HEK293 (cell line): Measurements from ENCODE around the gene REC114.

Source experiments
- CTCF ChIA-PET: fragments of 350-600 bp; formaldehyde crosslinking; extraction: SDS; loops from one replicate; lab custom pipeline; 2021; ENCODE audit warnings: antibody characterized with exemption; lab: Yijun Ruan, JAX
- POLR2A ChIA-PET: fragments of 300-600 bp; formaldehyde crosslinking; extraction: SDS; loops from one replicate; lab custom pipeline; 2020; ENCODE audit warnings: antibody characterized with exemption, inconsistent platforms; lab: Yijun Ruan, JAX
- H3K27ac ChIP-seq: fragments of 200-500 bp; sonication (Bioruptor generic); 2 replicates; pipeline ENCODE4 v1.5.1; 2014; ENCODE audit warnings: low read depth, low read length, control low read depth, inconsistent platforms; ENCODE audit errors: extremely low read depth
- H3K36me3 ChIP-seq, 2 experiments: fragments of 200-500 bp in 1 of 2; sonication (Bioruptor generic) in 1 of 2; 1 replicate in 1 of 2; 2 replicates in 1 of 2; pipeline ENCODE4 v1.5.1; 2014 to 2017; ENCODE audit warnings: inconsistent platforms in 2 of 2, low read length in 2 of 2; ENCODE audit not compliant: control insufficient read depth in 2 of 2, insufficient read depth in 1 of 2
- H3K4me1 ChIP-seq: fragments of 200-500 bp; sonication (Bioruptor generic); 2 replicates; pipeline ENCODE4 v1.5.1; 2014; ENCODE audit warnings: mild to moderate bottlenecking, low read length, inconsistent platforms; ENCODE audit not compliant: control insufficient read depth, insufficient read depth
- H3K4me3 ChIP-seq: 2 replicates; pipeline ENCODE4 v1.5.1; 2011; ENCODE audit warnings: low read depth, mild to moderate bottlenecking, control low read depth, low read length, moderate library complexity
- H3K9me3 ChIP-seq: fragments of 200-500 bp; sonication (Bioruptor generic); 2 replicates; pipeline ENCODE4 v1.5.1; 2014; ENCODE audit warnings: low read depth, low read length, inconsistent platforms; ENCODE audit not compliant: control insufficient read depth, insufficient read depth
- IKZF3 ChIP-seq: fragments of 450-650 bp; IDR thresholded peaks from 2 replicates; pipeline ENCODE4 v1.5.0; 2018; ENCODE audit warnings: missing biosample characterization, mild to moderate bottlenecking, missing genetic modification characterization, moderate library complexity
- KLF1 ChIP-seq: fragments of 450-650 bp; formaldehyde crosslinking; IDR thresholded peaks from 2 replicates; pipeline ENCODE4 v1.5.1; 2016; ENCODE audit warnings: missing biosample characterization, missing genetic modification characterization
- OSR2 ChIP-seq: fragments of 450-650 bp; formaldehyde crosslinking; IDR thresholded peaks from 2 replicates; pipeline ENCODE4 v1.5.1; 2016; ENCODE audit warnings: missing biosample characterization, missing genetic modification characterization
- PRDM6 ChIP-seq: fragments of 450-650 bp; formaldehyde crosslinking; IDR thresholded peaks from 2 replicates; pipeline ENCODE4 v1.5.1; 2017; ENCODE audit warnings: missing biosample characterization, missing genetic modification characterization
- YY2 ChIP-seq: fragments of 450-650 bp; formaldehyde crosslinking; IDR thresholded peaks from 2 replicates; pipeline ENCODE4 v1.5.1; 2016; ENCODE audit warnings: missing biosample characterization, missing genetic modification characterization
- ZBTB6 ChIP-seq: fragments of 450-650 bp; formaldehyde crosslinking; IDR thresholded peaks from 2 replicates; pipeline ENCODE4 v1.5.1; 2017; ENCODE audit warnings: missing biosample characterization, missing genetic modification characterization
- ZNF10 ChIP-seq: fragments of 450-650 bp; formaldehyde crosslinking; IDR thresholded peaks from 2 replicates; pipeline ENCODE4 v1.5.1; 2017; ENCODE audit warnings: missing biosample characterization, missing genetic modification characterization
- ZNF133 ChIP-seq: fragments of 450-650 bp; formaldehyde crosslinking; IDR thresholded peaks from 2 replicates; pipeline ENCODE4 v1.5.1; 2016; ENCODE audit warnings: missing biosample characterization, missing genetic modification characterization
- ZNF2 ChIP-seq: fragments of 450-650 bp; formaldehyde crosslinking; IDR thresholded peaks from 2 replicates; pipeline ENCODE4 v1.5.1; 2016; ENCODE audit warnings: missing biosample characterization, missing genetic modification characterization
- ZNF341 ChIP-seq: fragments of 450-650 bp; formaldehyde crosslinking; IDR thresholded peaks from 2 replicates; pipeline ENCODE4; 2016; ENCODE audit warnings: low read depth, missing biosample characterization, missing genetic modification characterization
- ZNF426 ChIP-seq: fragments of 450-650 bp; formaldehyde crosslinking; IDR thresholded peaks from 2 replicates; pipeline ENCODE4 v1.5.1; 2017; ENCODE audit warnings: missing biosample characterization, missing genetic modification characterization, mild to moderate bottlenecking, inconsistent platforms, moderate library complexity
- ZNF560 ChIP-seq: fragments of 450-650 bp; formaldehyde crosslinking; IDR thresholded peaks from 2 replicates; pipeline ENCODE4 v1.5.1; 2017; ENCODE audit warnings: missing biosample characterization, missing genetic modification characterization, borderline replicate concordance
- ZNF561 ChIP-seq: fragments of 450-650 bp; IDR thresholded peaks from 2 replicates; pipeline ENCODE4 v1.5.1; 2018; ENCODE audit warnings: missing biosample characterization, missing genetic modification characterization, borderline replicate concordance
- ZNF600 ChIP-seq: fragments of 450-650 bp; formaldehyde crosslinking; IDR thresholded peaks from 2 replicates; pipeline ENCODE4 v1.5.1; 2016; ENCODE audit warnings: missing biosample characterization, missing genetic modification characterization
- ZNF792 ChIP-seq: fragments of 450-650 bp; formaldehyde crosslinking; IDR thresholded peaks from 2 replicates; pipeline ENCODE4 v1.5.1; 2016; ENCODE audit warnings: missing biosample characterization, missing genetic modification characterization
- ZXDB ChIP-seq: fragments of 450-650 bp; formaldehyde crosslinking; IDR thresholded peaks from 2 replicates; pipeline ENCODE4 v1.5.1; 2016; ENCODE audit warnings: missing biosample characterization, missing genetic modification characterization
- TF ChIP-seq, protein P1 (sequence below): fragments of 450-650 bp; formaldehyde crosslinking; IDR thresholded peaks from 2 replicates; pipeline ENCODE4 v1.5.1; 2016; ENCODE audit warnings: missing biosample characterization, missing genetic modification characterization

Gene REC114

DNA sequence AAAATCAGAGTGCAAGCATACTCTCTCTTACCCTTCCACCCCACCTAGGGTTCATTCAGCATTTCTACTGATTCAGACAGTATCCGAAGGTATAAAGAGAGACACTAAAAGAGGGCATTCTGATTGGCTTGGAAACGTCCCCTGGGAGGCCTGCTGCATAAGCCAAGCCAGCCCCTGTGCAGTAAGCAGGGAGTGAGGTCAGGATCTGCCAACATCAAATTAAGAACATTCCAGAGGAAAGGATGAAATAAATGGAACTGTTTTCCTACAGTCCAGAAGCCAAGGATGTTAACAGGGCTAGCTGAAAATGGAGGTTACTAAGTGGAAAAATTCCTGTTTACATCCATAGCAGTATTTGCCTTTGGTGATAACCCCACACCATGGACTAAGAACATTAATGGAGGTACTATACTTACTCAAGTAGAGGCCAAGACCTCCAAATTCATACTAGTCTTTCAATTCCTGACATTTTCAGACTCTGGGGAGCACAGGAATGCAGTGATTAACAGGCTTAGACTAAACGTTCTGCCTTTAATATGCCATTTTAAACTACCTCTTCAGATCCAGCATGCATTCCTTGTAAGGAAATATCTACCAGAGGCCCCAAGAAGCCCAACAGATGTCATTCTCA is 155.7 kb downstream of the REC114 start:
- ChIA-PET POLR2A (interaction anchor here (1.2 kb wide), 1 partner anchor 33 kb away, joined by 3 read pairs; no protein-coding TSS in a partner anchor), CTCF (interaction anchor here (1.0 to 1.9 kb wide), 2 partner anchors 38 kb away, joined by 3 to 4 read pairs; no protein-coding TSS in a partner anchor)
- no peak overlapping the region for H3K4me3 ChIP-seq
- no peak for TF ChIP-seq ZNF561 (tag by site-specific recombination)
- peak; percentile 65 for TF ChIP-seq OSR2 (tag by site-specific recombination)
- 0 out of 2 replicates have a peak, but pooled peaks have one; percentile 7 for TF ChIP-seq IKZF3
- H3K4me1 ChIP-seq: peaks cover 73% of the 10 kb centered on the region
- H3K36me3 ChIP-seq: no peaks in the 10 kb centered on the region
- H3K27ac ChIP-seq: peak overlapping the region; percentile 29; the same call in 1 of the 2 replicates
- no peaks in the 10 kb centered on the region for H3K9me3 ChIP-seq

GRCh38 chr15:73599934-73600333 is 157.0 kb downstream of the REC114 start:
- Histone ChIP-seq H3K4me1 (peaks cover 60% of the 10 kb centered on the region), H3K36me3 (peaks cover 0 to 5% of the 10 kb centered on the region in 2 experiments; a peak in 1 of 3 replicates), H3K4me3 (no peak overlapping the region), H3K27ac (no peak overlapping the region), H3K9me3 (no peaks in the 10 kb centered on the region)
- ChIA-PET POLR2A (no interaction called here), CTCF (no interaction called here)
- TF ChIP-seq ZNF600 (peak; percentile 45; the same call in 1 of the 2 replicates), ZBTB6 (no peak)

- Histone ChIP-seq H3K4me1 (peaks cover 55% of the 10 kb centered on the region), H3K36me3 (peaks cover 0 to 5% of the 10 kb centered on the region in 2 experiments; a peak in 1 of 3 replicates), H3K4me3 (no peak overlapping the region), H3K27ac (no peak overlapping the region), H3K9me3 (no peaks in the 10 kb centered on the region)
- TF ChIP-seq ZNF2: peak; percentile 85
- no peak for TF ChIP-seq ZNF792 (tag by site-specific recombination)
- POLR2A ChIA-PET: interaction anchor here (1.5 kb wide), 1 partner anchor 32 kb away, joined by 5 read pairs; no protein-coding TSS in a partner anchor
- CTCF ChIA-PET: interaction anchor here (0.6 to 5.5 kb wide), 4 partner anchors 36 to 327 kb away, joined by 3 to 36 read pairs (median 4); no protein-coding TSS in a partner anchor
Measured at GRCh38 chr15:73600413-73601335, 157.7 kb downstream of the REC114 start.

DNA sequence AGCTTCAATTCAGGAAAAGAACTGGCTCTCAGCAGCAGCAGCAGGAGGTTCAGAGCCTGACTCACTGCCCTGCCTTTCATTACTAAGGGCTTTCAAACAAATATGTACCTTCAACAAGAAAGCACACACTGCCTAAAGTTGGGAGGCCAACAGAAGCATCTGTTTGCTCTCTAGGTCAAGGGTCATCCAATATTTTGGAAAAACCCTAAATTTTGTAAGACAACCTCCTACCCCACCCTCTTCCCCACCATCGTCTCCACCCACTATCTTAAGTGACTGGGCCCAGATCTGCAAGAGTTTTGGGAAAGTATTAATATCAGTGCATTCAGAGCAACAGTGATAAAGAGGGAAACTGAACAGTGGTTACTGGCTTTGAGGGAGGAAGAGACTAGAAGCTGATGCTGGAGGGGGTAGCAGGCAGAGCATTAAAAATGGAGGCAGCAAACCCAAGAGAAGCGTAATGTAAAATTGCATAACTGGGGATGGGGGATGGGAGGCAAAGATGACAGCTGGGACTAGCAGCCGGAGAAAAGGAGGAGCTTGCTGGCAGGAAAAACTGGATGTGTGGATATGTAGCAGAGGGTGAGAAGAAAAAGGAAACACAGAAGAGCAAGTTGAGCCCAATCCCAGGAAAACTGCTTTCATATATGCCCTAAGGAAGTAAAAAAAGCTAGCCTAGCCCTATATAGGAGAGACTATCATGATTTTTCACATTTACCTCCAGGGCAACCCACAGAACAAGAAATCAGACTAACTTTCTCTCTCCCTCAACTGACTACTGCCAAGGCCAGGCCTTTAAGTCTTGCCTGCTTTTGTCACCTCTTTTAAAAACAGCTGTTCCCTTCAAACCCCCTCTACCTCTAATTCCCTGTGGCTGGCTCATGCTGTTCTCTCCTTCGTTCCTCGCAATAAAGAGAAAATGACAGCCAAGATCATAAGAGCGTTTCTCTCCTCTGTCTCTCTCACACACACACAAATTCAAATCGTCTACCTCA is 158.8 kb downstream of the REC114 start:
- ChIA-PET POLR2A (interaction anchor here (0.7 to 1.5 kb wide), 2 partner anchors 30 to 35 kb away, joined by 3 to 5 read pairs; no protein-coding TSS in a partner anchor), CTCF (interaction anchor here (0.6 to 5.5 kb wide), 8 partner anchors 22 to 536 kb away, joined by 3 to 36 read pairs (median 4); no protein-coding TSS in a partner anchor)
- Histone ChIP-seq H3K27ac (no peak overlapping the region), H3K4me3 (no peak overlapping the region), H3K9me3 (no peaks in the 10 kb centered on the region), H3K36me3 (peaks cover 0 to 5% of the 10 kb centered on the region in 2 experiments; a peak in 1 of 3 replicates), H3K4me1 (peaks cover 52% of the 10 kb centered on the region)
- TF ChIP-seq ZXDB (tag by site-specific recombination) (0 out of 2 replicates have a peak, but pooled peaks have one; percentile 20), ZNF10 (tag by site-specific recombination) (peak; percentile 56; the same call in 1 of the 2 replicates), KLF1 (tag by site-specific recombination) (no peak), ZNF600 (0 out of 2 replicates have a peak, but pooled peaks have one; percentile 3), ZNF560 (tag by site-specific recombination) (no peak), ZNF426 (tag by site-specific recombination) (no peak), ZNF341 (tag by site-specific recombination) (peak; percentile 90), YY2 (peak; percentile 66), ZNF133 (tag by site-specific recombination) (0 out of 2 replicates have a peak, but pooled peaks have one; percentile 26), PRDM6 (tag by site-specific recombination) (no peak)
- TF ChIP-seq, protein P1, sequence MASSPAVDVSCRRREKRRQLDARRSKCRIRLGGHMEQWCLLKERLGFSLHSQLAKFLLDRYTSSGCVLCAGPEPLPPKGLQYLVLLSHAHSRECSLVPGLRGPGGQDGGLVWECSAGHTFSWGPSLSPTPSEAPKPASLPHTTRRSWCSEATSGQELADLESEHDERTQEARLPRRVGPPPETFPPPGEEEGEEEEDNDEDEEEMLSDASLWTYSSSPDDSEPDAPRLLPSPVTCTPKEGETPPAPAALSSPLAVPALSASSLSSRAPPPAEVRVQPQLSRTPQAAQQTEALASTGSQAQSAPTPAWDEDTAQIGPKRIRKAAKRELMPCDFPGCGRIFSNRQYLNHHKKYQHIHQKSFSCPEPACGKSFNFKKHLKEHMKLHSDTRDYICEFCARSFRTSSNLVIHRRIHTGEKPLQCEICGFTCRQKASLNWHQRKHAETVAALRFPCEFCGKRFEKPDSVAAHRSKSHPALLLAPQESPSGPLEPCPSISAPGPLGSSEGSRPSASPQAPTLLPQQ (tag by site-specific recombination): 0 out of 2 replicates have a peak, but pooled peaks have one; percentile 30
